ENCODE measurements around the gene LYSMD4. TPM values are rescaled to one million over a fixed set of nuclear protein-coding genes. Genes with fewer than 3 reads are reported as not detected.

Gene LYSMD4
- total RNA-seq, 1 donor from 2014 or later = 13.2 TPM

- Histone ChIP-seq H3K36me3 (ENCODE audit: control insufficient read depth, insufficient read depth, low read length) (peaks cover 8% of the 10 kb centered on the region), H3K27me3 (ENCODE audit: control insufficient read depth, insufficient read depth, low read length) (no peaks in the 10 kb centered on the region), H3K4me3 (ENCODE audit: low read depth, low read length) (peak overlapping the region; percentile 77)
- no peak for TF ChIP-seq CTCF (IDR thresholded peaks at IDR 0.05; ENCODE audit: insufficient read depth, low read length, severe bottlenecking)
- no peak for DNase-seq (ENCODE audit: low read depth)
- no peak for FAIRE-seq
Observed at GRCh38 chr15:99732751-99733267, 428 bp downstream of the LYSMD4 start.

- FAIRE-seq (no peak), DNase-seq (ENCODE audit: low read depth) (no peak)
- Histone ChIP-seq H3K27me3 (ENCODE audit: control insufficient read depth, insufficient read depth, low read length) (no peaks in the 10 kb centered on the region), H3K36me3 (ENCODE audit: control insufficient read depth, insufficient read depth, low read length) (peaks cover 8% of the 10 kb centered on the region), H3K4me3 (ENCODE audit: low read depth, low read length) (peak overlapping the region; percentile 77)
- no peak for TF ChIP-seq CTCF (IDR thresholded peaks at IDR 0.05; ENCODE audit: insufficient read depth, low read length, severe bottlenecking)
Observed at GRCh38 chr15:99732124-99732750, 1.0 kb downstream of the LYSMD4 start.

GRCh38 chr15:99731336-99732123 lies 1.7 kb downstream of the LYSMD4 start:
- DNase-seq (ENCODE audit: low read depth) (no peak), FAIRE-seq (no peak)
- TF ChIP-seq CTCF (IDR thresholded peaks at IDR 0.05; ENCODE audit: insufficient read depth, low read length, severe bottlenecking) = no peak
- no peaks in the 10 kb centered on the region for H3K27me3 ChIP-seq (ENCODE audit: control insufficient read depth, insufficient read depth, low read length)
- H3K4me3 ChIP-seq (ENCODE audit: low read depth, low read length) = no peak overlapping the region
- peaks cover 8% of the 10 kb centered on the region for H3K36me3 ChIP-seq (ENCODE audit: control insufficient read depth, insufficient read depth, low read length)

- FAIRE-seq = no peak
- Histone ChIP-seq H3K36me3 (ENCODE audit: control insufficient read depth, insufficient read depth, low read length) (peaks cover 8% of the 10 kb centered on the region), H3K27me3 (ENCODE audit: control insufficient read depth, insufficient read depth, low read length) (no peaks in the 10 kb centered on the region), H3K4me3 (ENCODE audit: low read depth, low read length) (no peak overlapping the region)
- TF ChIP-seq CTCF (IDR thresholded peaks at IDR 0.05; ENCODE audit: insufficient read depth, low read length, severe bottlenecking) = peak; percentile 54
- peak; percentile 41 for DNase-seq (ENCODE audit: low read depth)
Observed at GRCh38 chr15:99729920-99730319, 3.3 kb downstream of the LYSMD4 start.

GRCh38 chr15:99729327-99729726 lies 3.9 kb downstream of the LYSMD4 start:
- Histone ChIP-seq H3K4me3 (ENCODE audit: low read depth, low read length) (no peak overlapping the region), H3K27me3 (ENCODE audit: control insufficient read depth, insufficient read depth, low read length) (no peaks in the 10 kb centered on the region), H3K36me3 (ENCODE audit: control insufficient read depth, insufficient read depth, low read length) (peaks cover 8% of the 10 kb centered on the region)
- FAIRE-seq = no peak
- DNase-seq (ENCODE audit: low read depth) = no peak
- no peak for TF ChIP-seq CTCF (IDR thresholded peaks at IDR 0.05; ENCODE audit: insufficient read depth, low read length, severe bottlenecking)
